Osteoblast (primary cell): ENCODE measurements around the gene DPH2. TPM values are rescaled to one million over a fixed set of nuclear protein-coding genes. Genes with fewer than 3 reads are reported as not detected.

ENCODE experiments used
- DNase-seq: peaks from one replicate; pipeline ENCODE4 v3.0.0; 2011; ENCODE audit warnings: low spot score, mixed read lengths; ENCODE audit not compliant: insufficient read length; ENCODE audit errors: missing footprints
- H2AFZ ChIP-seq: 2 replicates; pipeline ENCODE4 v1.6.0; 2011; ENCODE audit warnings: mild to moderate bottlenecking, low read length
- H3K27ac ChIP-seq: 2 replicates; pipeline ENCODE4 v1.5.1; 2011; ENCODE audit warnings: mild to moderate bottlenecking, low read depth, low read length, moderate library complexity
- H3K27me3 ChIP-seq: 2 replicates; pipeline ENCODE4 v1.6.0; 2012; ENCODE audit warnings: mild to moderate bottlenecking, control low read depth, inconsistent platforms, low read length, moderate library complexity; ENCODE audit not compliant: insufficient read depth
- H3K36me3 ChIP-seq: 2 replicates; pipeline ENCODE4 v1.5.1; 2011; ENCODE audit warnings: mild to moderate bottlenecking, low read length, control low read depth, moderate library complexity; ENCODE audit not compliant: insufficient read depth
- H3K4me1 ChIP-seq: 2 replicates; pipeline ENCODE4 v1.5.1; 2011; ENCODE audit warnings: mild to moderate bottlenecking, low read length, control low read depth, moderate library complexity; ENCODE audit not compliant: insufficient read depth
- H3K4me2 ChIP-seq: 2 replicates; pipeline ENCODE4 v1.6.0; 2011; ENCODE audit warnings: mild to moderate bottlenecking, low read length; ENCODE audit not compliant: insufficient read depth
- H3K4me3 ChIP-seq: fragments of 200-600 bp; sonication (generic); 3 replicates; pipeline ENCODE4 v1.5.1; 2012; ENCODE audit warnings: mild to moderate bottlenecking, low read length, inconsistent platforms; ENCODE audit not compliant: insufficient read depth
- H3K79me2 ChIP-seq: 2 replicates; pipeline ENCODE4 v1.6.0; 2012; ENCODE audit warnings: mild to moderate bottlenecking, low read length, control low read depth, inconsistent platforms; ENCODE audit not compliant: insufficient read depth
- H3K9me3 ChIP-seq: 2 replicates; pipeline ENCODE4 v1.5.1; 2011; ENCODE audit warnings: low read depth, low read length, control low read depth
- H4K20me1 ChIP-seq: 2 replicates; pipeline ENCODE4 v1.6.0; 2012; ENCODE audit warnings: mild to moderate bottlenecking, low read length, control low read depth; ENCODE audit not compliant: insufficient read depth
- total RNA-seq: library from RNA; depleted of rRNA; stranded (reverse); fragments of >200 nt; gene quantifications from 2 replicates; pipeline ENCODE4 v1.2.3, GENCODE V29; 2012
- TF ChIP-seq, protein P1 (sequence below): IDR thresholded peaks from 2 replicates; pipeline ENCODE4 v1.5.1; 2011; ENCODE audit warnings: mild to moderate bottlenecking, low read depth, low read length, moderate library complexity; ENCODE audit errors: extremely low read depth

DPH2 gene
- total RNA-seq, 1 donor: 15.6 TPM

DNA sequence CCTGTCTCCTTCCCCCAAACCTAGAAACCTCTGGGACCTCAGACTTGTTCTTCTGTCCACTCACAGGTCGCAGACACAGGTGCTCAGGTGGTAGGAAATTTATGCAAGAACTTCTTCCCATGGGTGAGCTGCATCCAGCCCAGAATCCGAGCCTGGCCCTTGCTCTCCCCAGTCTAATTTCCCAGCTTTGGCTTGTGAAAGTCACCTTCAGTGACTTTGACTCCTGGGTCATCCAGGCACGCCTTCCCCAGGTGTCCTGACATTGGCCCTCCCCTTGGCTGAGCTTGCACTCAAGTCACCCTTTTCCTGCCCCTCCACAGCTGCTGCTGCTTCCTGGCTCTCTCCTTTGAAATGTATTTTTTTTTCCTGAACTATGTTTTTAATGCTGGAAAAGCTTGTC is 16.4 kb upstream of the DPH2 start:
- Histone ChIP-seq H3K4me2 (no peak overlapping the region), H4K20me1 (peaks cover 55% of the 10 kb centered on the region), H3K27me3 (no peaks in the 10 kb centered on the region), H3K9me3 (no peaks in the 10 kb centered on the region), H3K27ac (no peak overlapping the region), H3K79me2 (peaks cover 57% of the 10 kb centered on the region), H2AFZ (no peak overlapping the region), H3K36me3 (peaks cover 31% of the 10 kb centered on the region), H3K4me3 (no peak overlapping the region), H3K4me1 (peaks cover 1% of the 10 kb centered on the region)
- no peak for DNase-seq
- TF ChIP-seq, protein P1, sequence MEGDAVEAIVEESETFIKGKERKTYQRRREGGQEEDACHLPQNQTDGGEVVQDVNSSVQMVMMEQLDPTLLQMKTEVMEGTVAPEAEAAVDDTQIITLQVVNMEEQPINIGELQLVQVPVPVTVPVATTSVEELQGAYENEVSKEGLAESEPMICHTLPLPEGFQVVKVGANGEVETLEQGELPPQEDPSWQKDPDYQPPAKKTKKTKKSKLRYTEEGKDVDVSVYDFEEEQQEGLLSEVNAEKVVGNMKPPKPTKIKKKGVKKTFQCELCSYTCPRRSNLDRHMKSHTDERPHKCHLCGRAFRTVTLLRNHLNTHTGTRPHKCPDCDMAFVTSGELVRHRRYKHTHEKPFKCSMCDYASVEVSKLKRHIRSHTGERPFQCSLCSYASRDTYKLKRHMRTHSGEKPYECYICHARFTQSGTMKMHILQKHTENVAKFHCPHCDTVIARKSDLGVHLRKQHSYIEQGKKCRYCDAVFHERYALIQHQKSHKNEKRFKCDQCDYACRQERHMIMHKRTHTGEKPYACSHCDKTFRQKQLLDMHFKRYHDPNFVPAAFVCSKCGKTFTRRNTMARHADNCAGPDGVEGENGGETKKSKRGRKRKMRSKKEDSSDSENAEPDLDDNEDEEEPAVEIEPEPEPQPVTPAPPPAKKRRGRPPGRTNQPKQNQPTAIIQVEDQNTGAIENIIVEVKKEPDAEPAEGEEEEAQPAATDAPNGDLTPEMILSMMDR: no peak

DNA sequence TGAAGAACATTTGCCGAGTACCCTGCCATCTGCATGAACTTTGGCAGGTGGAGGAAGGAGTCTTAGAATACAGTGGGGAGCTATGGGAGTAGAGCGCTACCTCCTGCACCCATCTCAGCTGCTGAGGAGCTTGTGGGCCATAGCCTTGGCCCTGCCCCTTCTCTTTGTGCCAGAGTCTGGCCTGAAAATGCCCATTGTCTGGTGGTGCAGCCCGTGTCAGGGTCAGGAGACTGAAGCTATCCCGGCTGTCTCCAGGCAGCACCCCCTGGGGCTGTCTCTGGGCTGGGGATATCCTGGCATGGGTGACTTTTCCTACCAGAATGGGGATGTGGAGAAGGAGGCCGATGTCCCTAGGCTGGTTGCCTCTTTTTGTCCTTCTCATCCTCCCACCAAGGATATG is 15.8 kb upstream of the DPH2 start:
- H4K20me1 ChIP-seq: peaks cover 48% of the 10 kb centered on the region
- no peaks in the 10 kb centered on the region for H3K4me1 ChIP-seq
- H3K36me3 ChIP-seq: peaks cover 38% of the 10 kb centered on the region
- H3K9me3 ChIP-seq: no peaks in the 10 kb centered on the region
- no peak for DNase-seq
- no peak overlapping the region for H3K4me2 ChIP-seq
- H3K4me3 ChIP-seq: no peak overlapping the region
- no peak overlapping the region for H2AFZ ChIP-seq
- TF ChIP-seq, protein P1: no peak
- H3K27ac ChIP-seq: no peak overlapping the region
- H3K79me2 ChIP-seq: peaks cover 50% of the 10 kb centered on the region
- H3K27me3 ChIP-seq: no peaks in the 10 kb centered on the region

DNA sequence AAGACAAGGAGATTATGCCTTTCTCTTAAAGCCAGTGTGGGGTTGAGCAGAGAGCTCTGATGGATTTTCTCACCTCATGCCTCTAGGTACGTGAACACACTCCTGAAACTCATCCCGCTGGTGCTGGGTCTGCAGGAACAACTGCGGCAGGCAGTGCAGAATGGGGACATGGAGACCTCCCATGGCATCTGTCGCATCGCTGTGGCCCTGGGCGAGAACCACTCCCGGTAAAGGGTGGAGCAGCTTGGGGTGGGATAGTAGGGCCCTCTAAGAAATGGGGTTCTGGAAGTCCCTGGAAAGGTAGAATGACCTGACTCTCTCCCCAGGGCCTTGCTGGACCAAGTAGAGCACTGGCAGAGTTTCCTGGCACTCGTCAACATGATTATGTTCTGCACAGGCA is 13.6 kb upstream of the DPH2 start:
- H3K79me2 ChIP-seq: peaks cover 31% of the 10 kb centered on the region
- DNase-seq: no peak
- no peak overlapping the region for H3K27ac ChIP-seq
- H3K27me3 ChIP-seq: no peaks in the 10 kb centered on the region
- no peak overlapping the region for H3K4me2 ChIP-seq
- H3K4me3 ChIP-seq: no peak overlapping the region
- TF ChIP-seq, protein P1: no peak
- no peaks in the 10 kb centered on the region for H3K4me1 ChIP-seq
- H4K20me1 ChIP-seq: peaks cover 40% of the 10 kb centered on the region
- peaks cover 43% of the 10 kb centered on the region for H3K36me3 ChIP-seq
- no peaks in the 10 kb centered on the region for H3K9me3 ChIP-seq
- H2AFZ ChIP-seq: no peak overlapping the region

DNA sequence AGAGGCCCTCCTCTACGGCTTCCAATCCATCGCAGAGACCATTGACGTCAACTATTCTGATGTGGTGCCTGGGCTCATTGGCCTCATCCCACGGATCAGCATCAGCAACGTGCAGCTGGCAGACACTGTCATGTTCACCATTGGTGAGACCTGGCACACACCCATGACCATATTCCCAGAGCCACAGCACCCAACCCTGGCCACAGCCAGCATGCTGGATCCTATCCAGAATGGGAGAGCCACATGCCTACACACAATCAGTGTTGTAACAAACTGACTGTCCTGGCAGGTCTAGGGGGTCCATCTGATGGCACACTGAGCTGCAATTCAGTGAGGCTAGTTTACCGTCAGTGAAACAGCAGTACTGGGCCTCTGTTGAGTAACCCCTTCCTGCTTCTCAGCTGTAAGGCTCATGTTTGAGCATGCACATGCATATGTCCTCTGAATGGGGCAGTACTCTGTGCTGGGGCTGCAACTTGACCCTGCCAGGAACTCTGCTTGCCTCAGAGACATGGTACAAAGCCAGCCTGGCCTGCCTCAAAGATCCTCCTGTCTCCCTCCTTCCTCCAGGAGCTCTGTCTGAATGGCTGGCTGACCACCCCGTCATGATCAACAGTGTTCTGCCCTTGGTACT is 12.3 kb upstream of the DPH2 start:
- peaks cover 26% of the 10 kb centered on the region for H3K79me2 ChIP-seq
- no peak for DNase-seq
- peaks cover 37% of the 10 kb centered on the region for H4K20me1 ChIP-seq
- no peak overlapping the region for H3K4me2 ChIP-seq
- no peak overlapping the region for H3K4me3 ChIP-seq
- H3K27ac ChIP-seq: no peak overlapping the region
- no peak overlapping the region for H2AFZ ChIP-seq
- H3K4me1 ChIP-seq: no peaks in the 10 kb centered on the region
- TF ChIP-seq, protein P1: no peak
- H3K9me3 ChIP-seq: no peaks in the 10 kb centered on the region
- H3K27me3 ChIP-seq: no peaks in the 10 kb centered on the region
- peaks cover 55% of the 10 kb centered on the region for H3K36me3 ChIP-seq
